Neuronal stem cell (in vitro differentiated cells): ENCODE results near the gene GALNT1.

Experiments
- DNase-seq: peaks from one replicate; pipeline ENCODE4 v3.0.0-alpha.2; 2013; ENCODE audit warnings: low spot score
- H2AFZ ChIP-seq: one replicate; pipeline ENCODE4 v1.6.1; 2013; ENCODE audit warnings: mild to moderate bottlenecking, low read length, inconsistent platforms
- H2AK5ac ChIP-seq: 2 replicates; pipeline ENCODE4 v1.6.1; 2013; ENCODE audit warnings: low read depth, mild to moderate bottlenecking, inconsistent platforms, low read length, moderate library complexity, mixed read lengths
- H2BK120ac ChIP-seq: 2 replicates; pipeline ENCODE4 v1.6.1; 2013; ENCODE audit warnings: low read depth, mild to moderate bottlenecking, inconsistent platforms, low read length, moderate library complexity, mixed read lengths
- H2BK12ac ChIP-seq: one replicate; pipeline ENCODE4 v1.6.1; 2013; ENCODE audit warnings: low read length, inconsistent platforms
- H2BK15ac ChIP-seq: 2 replicates; pipeline ENCODE4 v1.6.1; 2013; ENCODE audit warnings: mild to moderate bottlenecking, low read length, inconsistent platforms, mixed read lengths
- H2BK5ac ChIP-seq: one replicate; pipeline ENCODE4 v1.6.1; 2013; ENCODE audit warnings: inconsistent platforms, mild to moderate bottlenecking, low read length, moderate library complexity
- H3K14ac ChIP-seq: one replicate; pipeline ENCODE4 v1.6.1; 2013; ENCODE audit warnings: low read length, inconsistent platforms
- H3K18ac ChIP-seq: 2 replicates; pipeline ENCODE4 v1.6.1; 2013; ENCODE audit warnings: low read length, inconsistent platforms
- H3K23ac ChIP-seq: 2 replicates; pipeline ENCODE4 v1.6.1; 2013; ENCODE audit warnings: low read depth, mild to moderate bottlenecking, mixed read lengths, low read length, inconsistent platforms; ENCODE audit not compliant: poor library complexity
- H3K27ac ChIP-seq: replicated peaks from 3 replicates; pipeline ENCODE4 v1.5.1; 2013; ENCODE audit warnings: low read length, inconsistent platforms
- H3K27me3 ChIP-seq, 3 experiments: 2 replicates each; pipeline ENCODE4 v1.6.1; 2013; ENCODE audit warnings: low read length in 3 of 3, mild to moderate bottlenecking in 2 of 3, inconsistent platforms in 1 of 3, low read depth in 1 of 3, mixed read lengths in 1 of 3, moderate library complexity in 1 of 3; ENCODE audit not compliant: control insufficient read depth in 3 of 3, insufficient read depth in 3 of 3
- H3K36me3 ChIP-seq, 2 donors: replicated peaks in 1 of 2; 2 replicates each; pipeline ENCODE4 v1.6.1; 2013; ENCODE audit warnings: low read length in 2 of 2; ENCODE audit not compliant: control insufficient read depth in 2 of 2, insufficient read depth in 2 of 2
- H3K4ac ChIP-seq: 2 replicates; pipeline ENCODE4 v1.6.1; 2013; ENCODE audit warnings: inconsistent platforms, mild to moderate bottlenecking, low read length, moderate library complexity
- H3K4me1 ChIP-seq, 2 donors: 1 replicate in 1 of 2; 2 replicates in 1 of 2; pipeline ENCODE4 v1.6.1; 2013; ENCODE audit warnings: low read length in 2 of 2, low read depth in 1 of 2; ENCODE audit not compliant: control insufficient read depth in 2 of 2, insufficient read depth in 1 of 2
- H3K4me2 ChIP-seq: one replicate; pipeline ENCODE4 v1.6.1; 2013; ENCODE audit warnings: mild to moderate bottlenecking, low read length, inconsistent platforms; ENCODE audit not compliant: insufficient read depth, poor library complexity, severe bottlenecking
- H3K4me3 ChIP-seq, 2 donors: 2 replicates each; pipeline ENCODE4 v1.5.1; 2013; ENCODE audit warnings: low read length in 2 of 2, mild to moderate bottlenecking in 2 of 2, inconsistent platforms in 1 of 2, moderate library complexity in 1 of 2
- H3K79me1 ChIP-seq: one replicate; pipeline ENCODE4 v1.6.1; 2013; ENCODE audit warnings: low read depth, mild to moderate bottlenecking, inconsistent platforms, low read length, moderate library complexity
- H3K9ac ChIP-seq: one replicate; pipeline ENCODE4 v1.6.1; 2013; ENCODE audit warnings: mild to moderate bottlenecking, low read depth, low read length, inconsistent platforms; ENCODE audit not compliant: poor library complexity
- H3K9me3 ChIP-seq, 2 donors: replicated peaks in 1 of 2; 2 replicates each; pipeline versions ENCODE3 to v1.6.1; 2013; ENCODE audit warnings: low read length in 2 of 2, mild to moderate bottlenecking in 2 of 2, inconsistent platforms in 1 of 2, low read depth in 1 of 2, mixed read lengths in 1 of 2, moderate library complexity in 1 of 2; ENCODE audit not compliant: control insufficient read depth in 2 of 2, insufficient read depth in 1 of 2
- H4K8ac ChIP-seq: one replicate; pipeline ENCODE4 v1.6.1; 2013; ENCODE audit warnings: low read depth, mild to moderate bottlenecking, inconsistent platforms, low read length, moderate library complexity
- H4K91ac ChIP-seq: one replicate; pipeline ENCODE4 v1.6.1; 2013; ENCODE audit warnings: low read length, low read depth, mild to moderate bottlenecking, inconsistent platforms; ENCODE audit not compliant: poor library complexity
- WGBS, 2 donors: extraction: QIAGEN DNeasy Blood & Tissue Kit; methylation state at CpG; one replicate each; pipeline ENCODE4 v1.1.7; 2013; ENCODE audit warnings: missing lambda C conversion rate in 2 of 2, mixed read lengths in 1 of 2; ENCODE audit not compliant: insufficient read length in 2 of 2, insufficient replicate concordance in 1 of 2; ENCODE audit errors: extremely low coverage in 2 of 2; 5-methylcytosine and 5-hydroxymethylcytosine counted together

Gene GALNT1

GRCh38 chr18:35603008-35603407 lies 21.5 kb downstream of the GALNT1 start:
- Histone ChIP-seq H3K14ac (no peak overlapping the region), H2AK5ac (no peak overlapping the region), H3K4me1 (no peaks in the 10 kb centered on the region), H3K79me1 (peaks cover 6% of the 10 kb centered on the region), H3K18ac (no peak overlapping the region), H2BK12ac (no peak overlapping the region), H2BK120ac (no peak overlapping the region), H3K23ac (no peak overlapping the region), H2BK5ac (no peak overlapping the region), H3K36me3 (peaks cover 0 to 2% of the 10 kb centered on the region in 2 donors), H3K9ac (no peak overlapping the region), H4K8ac (no peak overlapping the region), H3K9me3 (peaks cover 15 to 52% of the 10 kb centered on the region in 2 donors), H3K4me3 (no peak overlapping the region), H4K91ac (no peak overlapping the region), H2AFZ (no peak overlapping the region), H3K4ac (no peak overlapping the region), H2BK15ac (no peak overlapping the region), H3K27me3 (no peaks in the 10 kb centered on the region), H3K27ac (no peak overlapping the region), H3K4me2 (no peak overlapping the region)
- DNase-seq, result no peak

- Histone ChIP-seq H3K14ac (no peak overlapping the region), H3K4me1 (no peaks in the 10 kb centered on the region), H2BK12ac (no peak overlapping the region), H2AFZ (no peak overlapping the region), H2BK5ac (no peak overlapping the region), H4K8ac (no peak overlapping the region), H4K91ac (no peak overlapping the region), H3K36me3 (peaks cover 0 to 2% of the 10 kb centered on the region in 2 donors), H3K9ac (no peak overlapping the region), H3K27me3 (no peaks in the 10 kb centered on the region), H3K23ac (no peak overlapping the region), H3K9me3 (peaks cover 13 to 51% of the 10 kb centered on the region in 2 donors), H3K4me3 (no peak overlapping the region), H3K4ac (no peak overlapping the region), H3K27ac (no peak overlapping the region), H3K18ac (no peak overlapping the region), H2BK120ac (no peak overlapping the region), H2BK15ac (no peak overlapping the region), H3K79me1 (peaks cover 4% of the 10 kb centered on the region), H3K4me2 (no peak overlapping the region), H2AK5ac (no peak overlapping the region)
- DNase-seq, result no peak
- no CpG with 5 or more reads among the region's 3 CpGs for WGBS, 2 donors
Measured at GRCh38 chr18:35603528-35603927, 22.0 kb downstream of the GALNT1 start.

GRCh38 chr18:35604369-35604768 lies 22.8 kb downstream of the GALNT1 start:
- H3K36me3 ChIP-seq, result peaks cover 0 to 2% of the 10 kb centered on the region in 2 donors
- no peaks in the 10 kb centered on the region for H3K27me3 ChIP-seq
- no peak overlapping the region for H3K27ac ChIP-seq
- no peaks in the 10 kb centered on the region for H3K4me1 ChIP-seq
- no peak overlapping the region for H3K4me3 ChIP-seq
- no peak overlapping the region for H2BK120ac ChIP-seq
- H2BK5ac ChIP-seq, result no peak overlapping the region
- H2AFZ ChIP-seq, result no peak overlapping the region
- DNase-seq, result no peak
- no peak overlapping the region for H4K8ac ChIP-seq
- H3K79me1 ChIP-seq, result peaks cover 4% of the 10 kb centered on the region
- no peak overlapping the region for H3K9ac ChIP-seq
- H3K4ac ChIP-seq, result no peak overlapping the region
- no peak overlapping the region for H2BK15ac ChIP-seq
- H4K91ac ChIP-seq, result no peak overlapping the region
- no peak overlapping the region for H2AK5ac ChIP-seq
- H3K18ac ChIP-seq, result no peak overlapping the region
- no peak overlapping the region for H3K4me2 ChIP-seq
- no CpG with 5 or more reads among the region's 3 CpGs for WGBS, 2 donors
- no peak overlapping the region for H2BK12ac ChIP-seq
- peaks cover 12 to 43% of the 10 kb centered on the region in 2 donors for H3K9me3 ChIP-seq
- H3K14ac ChIP-seq, result no peak overlapping the region
- H3K23ac ChIP-seq, result no peak overlapping the region

- H2BK15ac ChIP-seq, result no peak overlapping the region
- no peak overlapping the region for H3K4me3 ChIP-seq
- peaks cover 11 to 31% of the 10 kb centered on the region in 2 donors for H3K9me3 ChIP-seq
- no peak overlapping the region for H3K4me2 ChIP-seq
- peaks cover 4% of the 10 kb centered on the region for H3K79me1 ChIP-seq
- no peak overlapping the region for H2AK5ac ChIP-seq
- H2BK5ac ChIP-seq, result no peak overlapping the region
- peaks cover 0 to 2% of the 10 kb centered on the region in 2 donors for H3K36me3 ChIP-seq
- no peak overlapping the region for H2AFZ ChIP-seq
- H4K8ac ChIP-seq, result no peak overlapping the region
- no peak overlapping the region for H3K14ac ChIP-seq
- H3K18ac ChIP-seq, result no peak overlapping the region
- no peak overlapping the region for H3K27ac ChIP-seq
- H3K9ac ChIP-seq, result no peak overlapping the region
- H2BK12ac ChIP-seq, result no peak overlapping the region
- H3K4me1 ChIP-seq, result peaks cover 0 to 2% of the 10 kb centered on the region in 2 donors
- no peak overlapping the region for H3K4ac ChIP-seq
- no peak overlapping the region for H2BK120ac ChIP-seq
- WGBS, 2 donors, result no CpG with 5 or more reads among the region's 3 CpGs
- no peak overlapping the region for H3K23ac ChIP-seq
- H3K27me3 ChIP-seq, result no peaks in the 10 kb centered on the region
- no peak overlapping the region for H4K91ac ChIP-seq
- no peak for DNase-seq
Measured at GRCh38 chr18:35605686-35606417, 24.3 kb downstream of the GALNT1 start.
